IPS DF 19.7 (cell line): ENCODE results near the gene RNF144A.

Source experiments
- DNase-seq: peaks from one replicate; pipeline ENCODE4 v3.0.0-alpha.2; 2013; ENCODE audit warnings: low read depth, low spot score

Gene RNF144A

DNA sequence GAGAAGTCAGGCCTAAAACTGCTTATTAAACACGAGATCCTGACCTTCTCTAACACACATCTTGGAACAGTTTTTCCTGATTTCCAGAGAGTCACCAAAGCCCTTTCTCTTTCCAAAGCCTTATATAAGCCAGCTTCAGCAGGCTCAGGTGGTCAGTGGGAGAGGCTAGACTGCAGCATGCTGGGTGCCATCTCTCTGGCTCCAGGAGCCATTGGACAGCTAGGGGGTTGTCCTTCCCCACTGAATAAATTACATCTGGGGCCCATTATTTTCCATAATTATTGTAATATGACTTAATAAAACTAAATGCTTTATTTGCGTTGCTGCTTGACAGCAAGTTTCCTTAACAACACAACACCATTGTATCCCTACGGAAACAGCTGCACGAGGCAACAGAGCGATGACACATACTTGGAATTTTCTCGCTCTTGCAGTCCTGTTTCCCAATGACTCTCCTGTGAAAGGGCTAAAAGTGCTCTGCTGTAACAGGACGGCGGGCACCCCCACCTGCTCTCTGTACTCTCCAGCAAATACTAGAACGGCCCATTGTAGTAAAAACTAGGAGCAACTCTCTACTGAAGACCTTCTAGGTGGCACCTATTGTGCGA is 160.6 kb downstream of the RNF144A start:
- DNase-seq: no peak

DNA sequence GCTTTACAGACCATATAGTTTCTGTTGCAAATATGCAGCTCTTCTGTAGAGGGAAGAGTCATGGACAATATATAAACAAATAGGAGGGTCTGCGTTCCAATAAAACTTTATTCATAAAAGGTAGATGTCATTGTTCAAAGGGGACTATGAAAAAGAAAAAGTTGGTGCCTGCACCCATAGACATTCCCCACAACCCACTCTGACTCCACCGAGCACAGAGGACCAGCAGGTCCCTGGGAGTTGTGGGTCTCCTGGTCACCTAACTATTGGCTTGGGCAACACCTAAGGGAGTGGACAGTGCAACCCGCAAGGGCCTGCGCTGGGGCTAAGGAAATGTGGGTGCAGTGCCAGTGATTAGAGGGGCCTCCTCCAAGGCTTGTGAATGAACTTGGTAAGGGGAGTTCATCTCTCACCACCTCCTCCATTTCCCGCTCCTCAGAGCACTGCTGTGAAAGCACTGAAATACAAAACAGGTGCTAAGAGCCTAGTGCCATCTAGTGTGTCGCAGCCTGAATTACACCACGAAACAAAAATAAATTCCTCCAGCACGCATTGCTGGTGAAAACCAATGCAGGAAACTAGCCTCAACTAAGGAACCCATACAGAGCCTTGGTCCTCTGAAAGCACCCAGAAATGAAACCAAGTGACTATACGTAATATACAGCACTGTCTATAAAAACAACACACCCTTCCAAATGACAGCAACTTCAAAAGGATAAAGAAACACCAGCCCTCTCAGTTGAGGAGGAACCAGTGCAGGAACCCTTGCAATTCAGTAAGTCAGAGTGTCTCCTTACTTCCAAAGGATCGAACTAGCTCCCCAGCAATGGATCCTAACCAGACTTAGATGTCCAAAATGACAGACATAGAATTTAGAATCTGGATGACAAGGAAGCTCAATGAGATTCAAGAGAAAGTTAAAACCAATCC is 166.6 kb downstream of the RNF144A start:
- DNase-seq: no peak

DNA sequence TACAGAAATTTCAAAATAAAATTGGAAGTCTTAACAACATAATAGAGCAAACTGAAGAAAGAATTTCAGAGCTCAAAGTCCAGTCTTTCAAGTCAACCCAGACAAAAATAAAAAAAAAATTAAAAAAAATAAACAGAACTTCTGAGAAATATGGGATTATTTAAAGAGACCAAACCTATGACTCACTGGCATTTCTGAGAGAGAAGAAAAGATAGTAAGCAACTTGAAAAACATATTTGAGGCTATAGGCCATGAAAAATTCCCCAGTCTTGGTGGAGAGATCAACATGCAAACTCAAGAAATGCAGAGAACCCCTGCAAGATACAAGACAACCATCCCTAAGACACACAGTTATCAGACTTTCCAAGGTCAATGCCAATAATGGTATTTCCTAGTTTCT is 167.4 kb downstream of the RNF144A start:
- DNase-seq: no peak

DNA sequence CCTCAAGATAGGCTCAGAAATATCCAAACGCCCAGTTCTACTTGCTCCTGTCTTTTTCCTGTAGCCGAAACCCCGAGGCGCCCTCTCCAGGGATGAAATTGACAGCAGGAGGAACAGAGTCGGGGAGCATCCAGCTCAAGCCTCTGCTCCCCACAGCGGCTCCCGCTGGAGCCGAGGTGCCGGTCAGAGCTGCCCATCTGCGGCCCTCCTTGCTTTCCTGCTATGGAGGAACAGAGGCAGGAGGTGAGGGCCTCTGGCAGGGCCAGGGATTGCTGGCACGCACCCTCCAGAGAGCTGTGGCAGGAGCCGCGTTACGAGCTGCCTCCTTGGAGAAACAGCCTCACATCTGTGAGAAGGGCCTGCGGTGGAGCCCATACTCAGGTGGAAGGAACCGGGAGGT is 172.1 kb downstream of the RNF144A start:
- no peak for DNase-seq

DNA sequence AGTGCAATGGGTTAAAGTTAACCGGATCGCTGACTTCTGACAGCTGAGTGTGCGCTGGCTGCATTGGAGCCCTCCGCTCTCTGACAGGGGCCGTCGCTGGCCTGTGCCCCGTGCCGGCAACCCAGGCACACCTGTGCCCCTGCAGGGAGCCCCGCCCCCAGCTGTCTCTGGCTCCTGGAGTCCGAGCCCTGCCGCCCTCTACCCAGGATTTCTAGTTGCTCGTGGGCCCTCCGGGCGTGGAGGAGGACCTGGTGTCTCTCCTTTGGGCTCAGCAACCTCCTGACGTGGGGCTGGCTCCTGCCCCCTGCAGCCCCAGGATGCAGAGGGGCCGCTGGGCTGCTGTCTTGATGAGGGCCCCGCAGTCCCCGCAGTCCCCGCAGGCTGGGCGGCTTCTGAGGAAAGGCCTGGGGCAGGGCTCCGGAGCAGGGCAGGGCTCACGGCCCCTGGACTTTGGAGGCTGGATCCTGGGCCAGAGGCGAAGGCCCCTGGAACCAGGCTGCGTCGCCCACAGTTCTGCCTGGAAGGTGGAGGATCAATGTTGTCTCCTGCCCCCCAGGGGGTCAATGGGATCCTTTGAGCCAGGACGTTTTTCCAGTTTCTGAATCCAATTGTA is 172.8 kb downstream of the RNF144A start:
- no peak for DNase-seq

DNA sequence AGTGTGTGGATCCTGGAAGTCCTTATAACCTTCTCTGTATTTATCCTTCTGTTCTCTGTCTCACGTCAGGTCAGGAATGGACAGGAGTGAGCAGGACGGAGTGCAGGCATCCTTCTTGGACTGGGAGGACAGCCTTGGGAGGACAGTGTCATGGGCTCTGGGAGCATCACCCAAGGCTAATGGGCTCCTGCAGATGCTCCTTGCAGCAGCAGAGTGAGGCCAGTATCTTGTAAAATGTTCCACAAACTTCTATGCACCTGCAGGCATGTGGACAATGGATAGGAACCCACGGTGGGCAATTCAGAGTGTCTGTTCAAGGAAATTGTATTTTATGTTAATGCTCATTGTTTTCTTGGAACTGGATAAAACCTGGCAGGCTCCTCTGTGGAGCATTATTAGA is 176.2 kb downstream of the RNF144A start:
- no peak for DNase-seq
